Common myeloid progenitor, CD34-positive (primary cell): ENCODE data around the gene DNMT1.

Source experiments
- CTCF ChIA-PET: fragments of 350-600 bp; sonication (Branson Sonifier 250); formaldehyde crosslinking; loops from one replicate; lab custom pipeline; 2021; ENCODE audit warnings: antibody characterized with exemption; lab: Charles Lee
- POLR2A ChIA-PET: fragments of 350-600 bp; sonication (Branson Sonifier 250); formaldehyde crosslinking; loops from one replicate; lab custom pipeline; 2021; ENCODE audit warnings: antibody characterized with exemption; lab: Charles Lee
- DNase-seq, 3 donors: peaks; one replicate each; pipeline versions ENCODE4 v3.0.0 to v3.0.0-alpha.2; 2013
- H3K27ac ChIP-seq, 2 experiments: 1 replicate in 1 of 2; 2 replicates in 1 of 2; pipeline ENCODE4 v1.7.0; 2013; ENCODE audit warnings: inconsistent platforms in 2 of 2, low read length in 2 of 2, mild to moderate bottlenecking in 2 of 2, low read depth in 1 of 2, moderate library complexity in 1 of 2; ENCODE audit not compliant: severe bottlenecking in 2 of 2, insufficient read depth in 1 of 2, poor library complexity in 1 of 2
- H3K27me3 ChIP-seq, 5 experiments: replicated peaks in 2 of 5; 1 replicate in 3 of 5; 2 replicates in 2 of 5; pipeline versions ENCODE4 v1.6.1 to v1.7.0; 2013; ENCODE audit warnings: low read length in 4 of 5, mild to moderate bottlenecking in 2 of 5, moderate library complexity in 2 of 5, inconsistent platforms in 1 of 5; ENCODE audit not compliant: insufficient read depth in 5 of 5, control insufficient read depth in 4 of 5
- H3K36me3 ChIP-seq, 4 experiments: 1 replicate in 2 of 4; 2 replicates in 2 of 4; pipeline versions ENCODE4 v1.6.1 to v1.7.0; 2013; ENCODE audit warnings: low read length in 3 of 4, control low read depth in 1 of 4, mild to moderate bottlenecking in 1 of 4; ENCODE audit not compliant: control insufficient read depth in 4 of 4, insufficient read depth in 4 of 4
- H3K4me1 ChIP-seq, 4 experiments: 1 replicate in 3 of 4; 2 replicates in 1 of 4; pipeline versions ENCODE4 v1.6.1 to v1.7.1; 2013; ENCODE audit warnings: low read length in 3 of 4, mild to moderate bottlenecking in 3 of 4, control low read depth in 1 of 4, inconsistent platforms in 1 of 4, moderate library complexity in 1 of 4; ENCODE audit not compliant: control insufficient read depth in 4 of 4, insufficient read depth in 4 of 4; ENCODE audit errors: control extremely low read depth in 1 of 4
- H3K4me3 ChIP-seq, 7 experiments: 1 replicate in 4 of 7; 2 replicates in 3 of 7; pipeline versions ENCODE4 v1.5.1 to v1.7.0; 2013; ENCODE audit warnings: mild to moderate bottlenecking in 7 of 7, low read length in 6 of 7, moderate library complexity in 6 of 7, inconsistent platforms in 2 of 7, low read depth in 2 of 7, control low read depth in 1 of 7; ENCODE audit not compliant: insufficient read depth in 4 of 7, control insufficient read depth in 1 of 7; ENCODE audit errors: extremely low read depth in 1 of 7
- H3K9me3 ChIP-seq, 5 experiments: 1 replicate in 4 of 5; 2 replicates in 1 of 5; pipeline versions ENCODE4 v1.6.1 to v1.7.1; 2013; ENCODE audit warnings: low read length in 4 of 5, mild to moderate bottlenecking in 2 of 5, inconsistent platforms in 1 of 5, low read depth in 1 of 5, moderate library complexity in 1 of 5; ENCODE audit not compliant: control insufficient read depth in 4 of 5, insufficient read depth in 2 of 5; ENCODE audit errors: control extremely low read depth in 1 of 5
- WGBS: methylation state at CpG from one replicate; pipeline ENCODE4 v1.1.5; 2013; ENCODE audit not compliant: insufficient coverage; 5-methylcytosine and 5-hydroxymethylcytosine counted together

DNMT1 gene

GRCh38 chr19:10095622-10095947, 99.2 kb downstream of the DNMT1 start:
- CTCF ChIA-PET, result interaction anchor here (1.8 to 6.7 kb wide), 2 partner anchors 11 to 20 kb away, joined by 4 to 118 read pairs; partner anchors contain the start of genes EIF3G, P2RY11 and PPAN

GRCh38 chr19:10093295-10094186, 101.2 kb downstream of the DNMT1 start:
- H3K27me3 ChIP-seq, result no peaks in the 10 kb centered on the region
- peaks cover 0 to 3% (median 0%) of the 10 kb centered on the region in 5 experiments for H3K9me3 ChIP-seq
- ChIA-PET POLR2A (no interaction called here), CTCF (no interaction called here)
- H3K36me3 ChIP-seq, result peaks cover 5 to 45% (median 29%) of the 10 kb centered on the region in 4 experiments
- no peak overlapping the region for H3K4me3 ChIP-seq
- peaks cover 0 to 13% (median 7%) of the 10 kb centered on the region in 4 experiments for H3K4me1 ChIP-seq
- no peak for DNase-seq
- no peak overlapping the region for H3K27ac ChIP-seq
- WGBS, result 95% methylated on average over 16 of the region's 22 CpGs

More at GRCh38 chr19:10095622-10095947, 99.2 kb downstream of the DNMT1 start:
- Histone ChIP-seq H3K27me3 (no peaks in the 10 kb centered on the region), H3K36me3 (peaks cover 5 to 29% (median 17%) of the 10 kb centered on the region in 4 experiments), H3K27ac (no peak overlapping the region), H3K4me3 (peak overlapping the region in 2 of 7 experiments; percentile 16 to 32), H3K9me3 (peaks cover 0 to 1% (median 0%) of the 10 kb centered on the region in 5 experiments), H3K4me1 (peaks cover 0 to 13% (median 7%) of the 10 kb centered on the region in 4 experiments)
- POLR2A ChIA-PET, result interaction anchor here (1.9 kb wide), 1 partner anchor 19 kb away, joined by 8 read pairs; no protein-coding TSS in a partner anchor
- 90% methylated on average over 4 of the region's 7 CpGs for WGBS
- DNase-seq, result no peak

- POLR2A ChIA-PET, result no interaction called here
- Histone ChIP-seq H3K4me3 (no peak overlapping the region), H3K9me3 (peaks cover 0 to 3% (median 0%) of the 10 kb centered on the region in 5 experiments), H3K36me3 (peaks cover 5 to 45% (median 29%) of the 10 kb centered on the region in 4 experiments), H3K27me3 (no peaks in the 10 kb centered on the region), H3K4me1 (peaks cover 0 to 13% (median 7%) of the 10 kb centered on the region in 4 experiments), H3K27ac (no peak overlapping the region)
- WGBS, result 97% methylated on average over 8 of the region's 9 CpGs
- CTCF ChIA-PET, result no interaction called here
- no peak for DNase-seq
Observed at GRCh38 chr19:10092648-10093294, 102.0 kb downstream of the DNMT1 start.

- peaks cover 5 to 45% (median 29%) of the 10 kb centered on the region in 4 experiments for H3K36me3 ChIP-seq
- H3K4me1 ChIP-seq, result peaks cover 0 to 16% (median 9%) of the 10 kb centered on the region in 4 experiments
- no peaks in the 10 kb centered on the region for H3K27me3 ChIP-seq
- peaks cover 0 to 3% (median 0%) of the 10 kb centered on the region in 5 experiments for H3K9me3 ChIP-seq
- no peak overlapping the region for H3K27ac ChIP-seq
- no peak for DNase-seq
- WGBS, result 89% methylated on average over 13 of the region's 13 CpGs
- no peak overlapping the region for H3K4me3 ChIP-seq
- CTCF ChIA-PET, result no interaction called here
- POLR2A ChIA-PET, result no interaction called here
Observed at GRCh38 chr19:10091895-10092641, 102.7 kb downstream of the DNMT1 start.

GRCh38 chr19:10091370-10091687, 103.4 kb downstream of the DNMT1 start:
- ChIA-PET POLR2A (no interaction called here), CTCF (no interaction called here)
- peaks cover 0 to 3% (median 0%) of the 10 kb centered on the region in 5 experiments for H3K9me3 ChIP-seq
- H3K27me3 ChIP-seq, result no peaks in the 10 kb centered on the region
- 100% methylated on average over 14 of the region's 17 CpGs for WGBS
- no peak overlapping the region for H3K4me3 ChIP-seq
- peaks cover 0 to 16% (median 11%) of the 10 kb centered on the region in 4 experiments for H3K4me1 ChIP-seq
- no peak overlapping the region for H3K27ac ChIP-seq
- no peak for DNase-seq
- H3K36me3 ChIP-seq, result peaks cover 5 to 45% (median 29%) of the 10 kb centered on the region in 4 experiments

GRCh38 chr19:10089801-10090375, 104.9 kb downstream of the DNMT1 start:
- H3K27ac ChIP-seq, result no peak overlapping the region
- peaks cover 5 to 45% (median 29%) of the 10 kb centered on the region in 4 experiments for H3K36me3 ChIP-seq
- H3K9me3 ChIP-seq, result peaks cover 0 to 3% (median 0%) of the 10 kb centered on the region in 5 experiments
- H3K27me3 ChIP-seq, result no peaks in the 10 kb centered on the region
- no peak for DNase-seq
- H3K4me1 ChIP-seq, result peaks cover 0 to 17% (median 7%) of the 10 kb centered on the region in 4 experiments
- 97% methylated on average over 13 of the region's 15 CpGs for WGBS
- H3K4me3 ChIP-seq, result no peak overlapping the region
- ChIA-PET CTCF (interaction anchor here (1.1 kb wide), 1 partner anchor 136 kb away, joined by 3 read pairs; no protein-coding TSS in a partner anchor), POLR2A (interaction anchor here (0.6 kb wide), 1 partner anchor 104 kb away, joined by 3 read pairs; no protein-coding TSS in a partner anchor)
